ENCODE data around the gene TFR2.
A peak's percentile ranks its signal among the peaks of the same experiment; 100 is the strongest.

The TFR2 gene

DNA sequence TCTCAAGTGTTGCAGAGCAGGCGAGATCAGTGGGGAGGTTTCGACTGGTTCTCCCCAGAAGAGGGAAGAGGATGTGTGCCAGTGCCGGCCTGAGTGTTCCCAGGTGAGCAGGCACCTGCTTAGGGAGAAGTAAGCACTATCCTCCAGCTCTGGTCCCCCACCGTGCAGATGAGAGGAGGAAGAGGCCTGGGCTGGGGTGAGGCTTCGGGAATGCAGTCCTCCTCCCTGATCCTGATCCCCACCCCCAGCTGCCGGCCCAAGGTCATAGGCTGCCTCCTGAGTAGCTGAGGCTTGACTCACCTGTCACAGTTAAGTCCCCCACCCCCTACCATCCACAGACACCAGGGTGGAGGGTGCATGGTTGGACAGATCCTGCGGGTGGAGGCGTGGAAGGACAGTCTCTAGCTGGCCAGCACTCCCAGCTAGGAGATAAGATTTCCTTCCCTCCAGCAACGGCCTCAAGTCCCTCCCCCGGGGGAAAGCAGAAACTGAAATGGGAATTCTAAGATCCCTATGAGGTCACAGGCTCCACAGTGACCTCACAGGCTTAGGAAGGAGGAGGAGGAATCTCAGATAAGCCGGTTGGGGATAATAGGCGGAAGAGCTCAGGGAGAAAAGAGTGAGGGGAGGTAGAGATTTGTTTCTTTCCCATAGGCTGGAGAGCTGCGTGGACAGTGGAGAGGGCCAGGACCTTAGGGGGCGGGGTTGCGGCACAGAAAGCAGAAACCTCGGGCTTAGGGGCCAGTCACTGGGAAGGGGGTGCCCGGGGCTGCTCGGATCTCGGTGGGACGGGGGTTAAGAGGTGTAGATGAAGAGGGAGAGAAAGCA lies 56.5 kb downstream of the TFR2 start:
- no peak for DNase-seq

GRCh38 chr7:100584054-100584682 lies 57.2 kb downstream of the TFR2 start:
- DNase-seq, result no peak

DNA sequence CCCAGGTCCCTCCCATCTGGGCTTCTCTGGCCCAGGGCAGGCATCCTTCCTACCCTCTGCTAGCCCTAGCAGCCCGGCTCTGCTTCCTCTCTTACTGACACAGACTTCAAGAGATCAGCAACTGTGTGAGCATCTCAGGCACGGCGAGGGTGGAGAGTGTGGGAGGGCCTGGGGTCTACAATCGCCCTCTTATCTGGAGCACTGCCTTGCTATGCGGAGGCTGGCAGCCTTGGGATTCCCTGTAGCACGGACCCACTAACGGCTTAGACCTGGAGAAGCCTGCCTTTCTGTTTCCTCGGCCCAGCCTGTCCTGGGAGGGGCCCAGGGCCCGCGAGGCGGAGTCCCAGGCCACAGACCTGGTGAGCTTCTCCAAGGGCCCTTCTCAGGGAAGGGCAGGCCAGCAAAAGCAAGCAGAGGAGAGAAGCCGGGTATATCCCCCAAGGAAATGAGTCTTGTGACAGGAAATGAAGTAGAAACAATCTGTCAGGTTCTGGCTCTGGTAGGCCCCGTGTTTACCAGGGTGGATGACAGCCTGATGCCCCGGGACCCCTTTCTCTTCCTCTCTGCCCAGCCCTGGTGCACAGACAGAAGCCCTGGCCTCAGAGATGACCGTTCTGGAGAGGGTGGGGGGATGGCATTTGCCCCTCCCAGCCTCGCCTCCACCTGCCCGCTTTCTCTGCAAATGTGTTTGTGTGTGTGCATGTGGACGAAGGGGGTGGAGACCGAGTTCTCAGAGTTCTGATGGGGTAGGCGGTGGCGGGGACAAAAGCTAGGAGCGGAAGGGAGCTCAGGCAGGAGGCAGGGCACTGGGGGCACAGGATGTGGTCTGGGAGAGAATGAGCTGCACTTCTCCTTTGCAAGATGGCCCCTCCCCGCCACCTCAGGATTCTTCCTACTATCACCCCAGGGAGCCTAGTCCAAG lies 58.0 kb downstream of the TFR2 start:
- DNase-seq, result peak; percentile 75

GRCh38 chr7:100582650-100583049 lies 58.7 kb downstream of the TFR2 start:
- DNase-seq, result no peak

DNA sequence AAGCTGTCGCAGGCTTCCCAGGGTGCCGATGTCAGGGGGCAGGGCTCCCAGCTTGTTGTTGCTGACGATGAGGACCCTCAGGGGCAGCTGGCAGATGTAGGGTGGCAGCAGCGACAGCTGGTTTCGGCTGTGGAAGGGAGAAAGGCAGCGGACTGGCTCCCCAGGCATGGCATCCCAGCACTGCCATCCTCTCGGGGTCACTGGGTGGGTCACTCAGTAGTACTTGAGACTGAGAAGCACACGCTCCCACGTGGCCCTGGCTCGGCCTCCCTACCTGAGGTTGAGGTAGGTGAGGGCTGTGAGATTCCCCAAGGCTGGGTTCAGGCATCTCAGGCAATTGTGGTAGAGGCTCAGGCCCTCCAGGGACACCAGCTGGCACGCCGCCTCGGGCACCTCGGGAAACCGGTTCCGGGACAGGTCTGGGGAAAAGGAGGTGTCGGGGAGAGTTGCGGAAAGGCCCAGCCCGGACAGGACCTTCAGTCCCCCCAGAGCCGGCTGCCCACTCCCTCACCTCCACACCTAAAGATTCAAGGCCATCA lies 59.2 kb downstream of the TFR2 start:
- no peak for DNase-seq

DNA sequence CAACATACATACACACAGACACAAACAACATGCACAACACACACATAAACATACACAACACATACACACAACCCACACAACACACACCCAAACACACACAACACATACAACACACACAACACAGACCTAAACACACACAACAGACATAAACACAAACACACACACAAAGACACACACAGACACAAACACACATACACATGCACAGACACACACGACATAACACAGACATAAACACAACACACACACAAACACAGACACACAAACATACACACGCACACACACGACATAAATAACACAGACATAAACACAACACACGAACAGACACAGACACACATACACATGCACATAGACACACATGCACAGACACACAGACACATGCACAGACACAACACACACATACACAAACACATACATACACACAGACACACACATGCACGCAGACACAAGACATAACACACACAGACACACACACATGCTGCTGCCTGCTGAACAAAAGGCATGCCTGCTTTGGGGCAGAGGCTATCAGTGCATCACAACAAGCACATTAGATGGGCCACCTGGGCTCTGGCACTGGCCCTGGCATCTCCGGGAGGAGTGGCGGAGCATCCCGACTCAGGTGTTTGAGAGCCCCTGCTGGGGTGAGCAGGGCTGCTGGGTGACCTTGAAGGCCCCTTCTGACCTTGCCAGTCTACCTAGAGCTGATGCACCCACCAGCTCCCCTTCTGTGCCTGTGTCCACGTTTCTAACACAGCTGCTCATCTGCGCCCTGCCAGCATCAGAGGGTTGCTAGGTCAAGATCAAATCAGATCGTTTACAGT lies 60.7 kb downstream of the TFR2 start:
- DNase-seq, result no peak

DNA sequence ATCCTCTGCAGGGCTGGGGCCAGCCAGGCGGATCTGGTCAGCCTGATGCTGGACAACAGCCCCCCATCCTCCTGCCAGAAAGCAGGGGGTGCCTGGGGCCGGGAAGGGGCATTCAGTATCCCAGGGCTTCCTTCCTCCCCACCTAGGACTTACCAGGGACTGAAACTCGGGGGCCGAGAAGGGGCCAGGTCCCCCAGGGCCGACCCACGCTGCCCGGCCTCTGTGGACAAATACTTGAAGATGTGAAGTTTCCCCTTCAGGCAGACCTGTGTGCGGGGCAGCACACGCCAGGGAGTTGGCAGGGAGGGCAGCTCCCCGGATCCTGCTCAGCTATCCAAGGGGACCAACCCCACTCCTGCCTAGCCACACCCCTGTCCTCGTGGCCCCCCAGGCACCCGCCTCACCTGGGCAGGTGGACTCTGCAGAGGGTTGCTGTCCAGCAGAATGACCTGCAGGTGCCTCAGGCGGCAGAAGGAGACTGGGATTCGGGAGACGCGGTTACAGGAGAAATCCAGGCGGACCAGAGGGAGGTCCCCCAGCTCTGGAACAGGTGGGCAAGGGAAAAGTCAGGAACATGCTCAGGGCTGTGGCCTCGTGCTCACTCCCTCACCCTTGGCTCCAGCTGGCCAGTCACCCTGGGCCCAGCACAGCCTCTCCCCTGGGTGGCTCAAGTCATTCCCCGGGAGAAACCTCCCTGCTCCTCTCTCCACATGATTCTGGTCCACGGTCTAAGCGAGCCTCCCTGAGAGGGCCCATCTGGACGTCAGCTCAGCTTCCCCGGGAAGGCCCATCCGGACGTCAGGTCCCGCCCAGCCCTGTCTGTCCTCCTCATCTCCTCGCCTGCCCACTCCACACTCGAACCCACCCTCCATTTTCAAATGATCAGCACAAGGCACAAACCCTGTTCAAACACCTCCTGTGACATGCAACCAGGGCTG lies 62.8 kb downstream of the TFR2 start:
- DNase-seq, result no peak

DNA sequence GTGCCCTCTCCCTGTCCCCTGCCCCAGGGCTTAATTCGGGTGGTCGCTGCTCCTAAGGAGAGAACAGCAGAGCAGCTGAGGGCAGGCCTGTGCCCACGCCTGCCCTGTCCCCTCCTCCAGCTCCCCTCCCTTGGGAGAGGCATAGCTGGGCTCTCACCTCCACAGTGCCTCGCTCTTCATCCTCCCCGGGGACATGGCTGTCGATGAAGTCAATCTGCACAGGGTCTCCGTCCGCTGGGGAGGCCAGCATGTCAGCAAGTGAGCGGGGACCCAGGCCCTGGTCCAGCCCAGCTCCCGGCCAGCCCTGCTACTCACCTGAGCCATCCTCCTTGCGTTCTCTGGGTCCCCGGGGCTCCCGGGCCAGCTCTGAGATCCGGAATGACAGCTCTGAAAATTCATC lies 63.8 kb downstream of the TFR2 start:
- no peak for DNase-seq

DNA sequence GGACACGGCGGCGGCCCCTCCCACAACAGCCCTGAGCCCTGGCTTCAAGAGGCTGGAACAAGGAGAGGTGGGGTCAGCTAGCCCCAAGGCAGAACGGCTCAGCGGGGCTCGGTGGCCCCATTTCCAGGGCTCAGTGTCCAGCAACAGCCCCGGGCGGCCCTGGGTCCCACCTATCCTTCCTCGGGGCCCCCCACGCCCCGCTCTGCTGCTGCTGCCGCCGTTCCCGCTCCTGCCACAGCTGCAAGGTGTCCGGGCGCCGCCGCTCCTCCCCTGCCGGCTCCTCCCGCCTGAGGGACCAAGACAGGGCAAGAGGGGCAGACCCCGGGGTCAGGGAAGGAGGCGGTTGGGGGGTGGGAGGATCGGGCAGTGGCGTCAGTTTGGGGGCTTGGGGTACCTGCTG lies 64.2 kb downstream of the TFR2 start:
- DNase-seq, result no peak

GRCh38 chr7:100576384-100576993 lies 64.9 kb downstream of the TFR2 start:
- no peak for DNase-seq

GRCh38 chr7:100575746-100576383 lies 65.5 kb downstream of the TFR2 start:
- DNase-seq, result no peak

- no peak for DNase-seq
These were observed 66.1 kb downstream of the TFR2 start for GRCh38 chr7:100575206-100575631.

GRCh38 chr7:100574362-100575205 lies 66.8 kb downstream of the TFR2 start:
- DNase-seq, result no peak

GRCh38 chr7:100573691-100574361 lies 67.5 kb downstream of the TFR2 start, which contains the start of gene SAP25:
TSS of gene SAP25 (minus strand) at chr7:100573900. CDS start at chr7:100573742, 158 bp downstream.
- no peak for DNase-seq

GRCh38 chr7:100572949-100573675 lies 68.2 kb downstream of the TFR2 start:
- no peak for DNase-seq

GRCh38 chr7:100572281-100572948 lies 68.9 kb downstream of the TFR2 start:
- no peak for DNase-seq

GRCh38 chr7:100571829-100572116 lies 69.6 kb downstream of the TFR2 start:
- no peak for DNase-seq

Data from stimulated activated CD4-positive, alpha-beta T cell treated with anti-CD3 and anti-CD28 coated beads, Interleukin-1b, Interleukin-23, amount 100 ng/mL, for 48 hours (primary cell).